ENCODE data around the gene SEMA3C. TPM values are rescaled to one million over a fixed set of nuclear protein-coding genes. Genes with fewer than 3 reads are reported as not detected.

The SEMA3C gene
- total RNA-seq, 2 experiments from 2014 or later: not detected

DNA sequence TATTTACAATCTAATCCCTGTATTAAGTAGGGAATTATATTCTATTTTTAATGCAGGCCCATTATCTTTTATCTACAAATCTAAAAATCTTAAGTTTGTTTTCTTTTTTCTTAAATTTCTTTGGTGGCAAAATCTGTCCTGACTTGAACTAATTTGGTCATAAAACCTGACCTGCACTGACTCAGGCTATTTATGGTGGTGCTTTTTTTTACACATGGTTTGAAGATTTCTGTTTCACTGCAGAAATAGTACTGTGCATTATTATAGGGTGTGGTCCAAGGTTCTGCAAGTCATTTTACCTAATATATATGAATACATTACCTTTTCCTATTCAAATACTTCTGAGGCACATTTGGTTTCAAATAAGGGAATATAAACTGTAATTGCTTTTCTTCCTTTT lies 143.4 kb downstream of the SEMA3C start:
- no peaks in the 10 kb centered on the region for H3K4me1 Mint-ChIP-seq
- POLR2A ChIA-PET: no interaction called here
- CTCF ChIA-PET: no interaction called here
- no peak overlapping the region for H3K27ac Mint-ChIP-seq
- H3K9me3 Mint-ChIP-seq: peaks cover 3% of the 10 kb centered on the region
- DNase-seq: no peak
- H3K4me3 Mint-ChIP-seq: no peak overlapping the region
- H3K27me3 Mint-ChIP-seq: no peaks in the 10 kb centered on the region
- no peaks in the 10 kb centered on the region for H3K36me3 Mint-ChIP-seq (ENCODE audit: low read depth)

DNA sequence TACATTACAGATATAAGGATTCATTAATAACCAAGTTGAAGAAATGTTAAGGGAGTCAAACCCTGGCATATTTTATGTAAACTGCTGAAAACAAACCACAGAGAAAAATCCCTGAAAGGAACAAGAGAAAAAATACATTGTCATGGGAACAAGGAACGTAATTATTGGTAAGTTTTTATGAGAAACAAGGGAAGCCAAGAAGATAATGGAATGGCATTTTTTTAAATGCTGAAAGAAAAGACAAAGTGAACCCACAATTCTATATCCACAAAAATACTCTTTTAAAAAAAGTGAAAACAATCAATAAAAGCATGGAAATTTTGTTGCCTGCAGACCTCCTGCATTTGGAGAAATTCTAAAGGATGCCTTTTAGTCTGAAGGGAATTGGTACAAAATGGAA lies 144.0 kb downstream of the SEMA3C start:
- ChIA-PET POLR2A (no interaction called here), CTCF (no interaction called here)

DNA sequence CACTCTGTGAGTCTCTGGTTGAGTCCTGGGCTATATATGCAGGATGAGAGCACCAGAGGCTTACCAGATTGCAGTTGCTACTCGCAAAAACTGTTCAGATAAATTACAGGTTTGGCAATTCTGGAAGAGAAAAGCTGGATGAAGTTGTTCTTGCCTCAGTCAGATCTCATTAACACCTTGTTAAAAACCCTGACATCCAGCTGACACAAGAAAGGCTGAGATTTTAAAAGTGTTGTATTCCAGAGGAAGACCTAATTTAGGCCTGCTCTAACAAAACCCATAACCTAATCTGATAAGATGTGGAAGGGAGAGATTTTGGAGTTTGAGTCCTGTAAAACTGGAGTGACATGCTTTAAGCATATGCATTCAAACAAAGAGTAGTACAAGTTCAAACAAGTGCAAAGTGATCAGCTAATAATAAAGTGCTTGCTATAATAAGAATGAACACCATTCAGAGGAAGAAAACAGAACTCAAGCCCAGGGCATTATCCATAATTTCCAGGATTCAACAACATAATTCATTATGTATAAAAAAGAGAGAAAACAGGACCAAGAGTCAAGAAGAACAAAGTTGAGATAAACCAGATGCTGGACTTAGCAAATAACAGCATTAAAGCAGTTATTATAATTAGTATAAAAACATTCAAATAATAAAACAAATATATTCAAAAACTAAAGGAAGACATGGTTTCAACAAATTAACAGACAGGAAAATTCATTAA lies 144.9 kb downstream of the SEMA3C start:
- no peak overlapping the region for H3K27ac Mint-ChIP-seq
- CTCF ChIA-PET: no interaction called here

More for the DNA sequence above, 144.0 kb downstream of the SEMA3C start:
- Mint-ChIP-seq H3K36me3 (ENCODE audit: low read depth) (no peaks in the 10 kb centered on the region), H3K4me1 (no peaks in the 10 kb centered on the region), H3K9me3 (peaks cover 3% of the 10 kb centered on the region), H3K4me3 (no peak overlapping the region), H3K27ac (no peak overlapping the region), H3K27me3 (no peaks in the 10 kb centered on the region)
- DNase-seq: no peak

DNA sequence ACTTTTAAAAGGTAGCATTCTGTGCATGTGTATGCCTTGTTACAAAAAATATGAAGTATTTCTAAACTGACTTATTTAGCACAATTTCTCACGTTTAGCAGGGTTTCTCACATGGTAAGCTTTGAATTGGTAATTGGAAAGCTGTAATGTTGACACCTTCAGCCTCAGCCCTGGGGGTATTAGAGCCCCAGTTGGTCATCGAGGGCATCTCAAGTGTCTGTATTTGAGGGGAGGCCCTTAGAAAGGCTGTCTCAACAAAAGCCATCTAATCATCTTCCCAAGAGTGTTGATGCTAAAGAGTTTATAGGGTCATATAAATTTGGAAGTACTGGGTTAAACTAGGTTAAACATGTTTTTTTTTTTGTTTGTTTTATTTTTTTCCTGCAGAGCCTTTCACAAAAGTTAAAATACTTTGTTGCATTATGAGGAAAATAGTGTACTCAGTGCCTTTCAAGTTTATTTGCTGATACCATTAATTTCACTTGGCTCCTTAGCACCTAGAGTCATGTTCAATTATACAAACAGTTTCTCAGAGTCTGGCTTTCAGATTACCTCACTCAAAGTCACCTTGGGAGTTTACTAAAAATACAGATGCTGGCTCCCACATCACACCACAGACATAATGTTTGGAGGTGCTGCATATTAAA lies 146.4 kb downstream of the SEMA3C start:
- ChIA-PET POLR2A (no interaction called here), CTCF (no interaction called here)
- H3K4me3 Mint-ChIP-seq: no peak overlapping the region
- H3K27me3 Mint-ChIP-seq: no peaks in the 10 kb centered on the region
- no peaks in the 10 kb centered on the region for H3K4me1 Mint-ChIP-seq
- DNase-seq: no peak
- no peaks in the 10 kb centered on the region for H3K9me3 Mint-ChIP-seq
- H3K36me3 Mint-ChIP-seq (ENCODE audit: low read depth): no peaks in the 10 kb centered on the region
- no peak overlapping the region for H3K27ac Mint-ChIP-seq

More for the DNA sequence above, 144.9 kb downstream of the SEMA3C start:
- Mint-ChIP-seq H3K36me3 (ENCODE audit: low read depth) (no peaks in the 10 kb centered on the region), H3K4me3 (no peak overlapping the region), H3K4me1 (no peaks in the 10 kb centered on the region), H3K9me3 (peaks cover 3% of the 10 kb centered on the region), H3K27me3 (no peaks in the 10 kb centered on the region)
- POLR2A ChIA-PET: no interaction called here
- no peak for DNase-seq

GRCh38 chr7:80771523-80771922 lies 147.3 kb downstream of the SEMA3C start:
- Mint-ChIP-seq H3K27ac (no peak overlapping the region), H3K4me1 (no peaks in the 10 kb centered on the region), H3K27me3 (no peaks in the 10 kb centered on the region), H3K9me3 (no peaks in the 10 kb centered on the region), H3K4me3 (no peak overlapping the region), H3K36me3 (ENCODE audit: low read depth) (no peaks in the 10 kb centered on the region)
- DNase-seq: no peak
- POLR2A ChIA-PET: no interaction called here
- CTCF ChIA-PET: no interaction called here

- no peak overlapping the region for H3K27ac Mint-ChIP-seq
- ChIA-PET CTCF (no interaction called here), POLR2A (no interaction called here)
- no peak overlapping the region for H3K4me3 Mint-ChIP-seq
- H3K36me3 Mint-ChIP-seq (ENCODE audit: low read depth): no peaks in the 10 kb centered on the region
- no peak for DNase-seq
- no peaks in the 10 kb centered on the region for H3K4me1 Mint-ChIP-seq
- no peaks in the 10 kb centered on the region for H3K27me3 Mint-ChIP-seq
- H3K9me3 Mint-ChIP-seq: no peaks in the 10 kb centered on the region
Observed at GRCh38 chr7:80770675-80771081, 148.2 kb downstream of the SEMA3C start.

- Mint-ChIP-seq H3K36me3 (ENCODE audit: low read depth) (no peaks in the 10 kb centered on the region), H3K27ac (no peak overlapping the region), H3K27me3 (no peaks in the 10 kb centered on the region), H3K9me3 (no peaks in the 10 kb centered on the region), H3K4me3 (no peak overlapping the region), H3K4me1 (no peaks in the 10 kb centered on the region)
- DNase-seq: no peak
- POLR2A ChIA-PET: no interaction called here
- CTCF ChIA-PET: interaction anchor here (0.6 kb wide), 1 partner anchor 131 kb away, joined by 5 read pairs; no protein-coding TSS in a partner anchor
Observed at GRCh38 chr7:80770061-80770460, 148.8 kb downstream of the SEMA3C start.

- H3K4me1 Mint-ChIP-seq: no peaks in the 10 kb centered on the region
- POLR2A ChIA-PET: no interaction called here
- H3K27me3 Mint-ChIP-seq: no peaks in the 10 kb centered on the region
- H3K9me3 Mint-ChIP-seq: no peaks in the 10 kb centered on the region
- no peak overlapping the region for H3K4me3 Mint-ChIP-seq
- H3K36me3 Mint-ChIP-seq (ENCODE audit: low read depth): no peaks in the 10 kb centered on the region
- no peak overlapping the region for H3K27ac Mint-ChIP-seq
- CTCF ChIA-PET: no interaction called here
- DNase-seq: no peak
Observed at GRCh38 chr7:80768756-80769155, 150.1 kb downstream of the SEMA3C start.

DNA sequence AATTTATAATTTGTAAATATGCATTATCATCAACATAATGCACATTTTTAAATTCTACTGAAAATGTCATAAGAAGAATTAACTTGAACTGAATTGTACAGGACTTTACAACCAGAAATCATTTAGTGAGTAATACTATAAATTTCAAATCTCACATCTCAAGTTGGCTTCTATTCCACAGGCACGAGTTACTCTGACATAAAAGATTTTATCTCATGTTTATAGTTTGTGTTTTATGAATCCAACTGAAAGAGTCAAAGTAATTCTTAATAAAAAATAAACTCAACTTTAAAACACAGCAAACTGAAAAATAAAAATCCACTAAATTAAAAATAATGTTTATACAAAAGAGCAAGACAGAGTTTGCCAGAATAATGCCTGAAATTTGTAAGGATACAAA lies 151.2 kb downstream of the SEMA3C start:
- Mint-ChIP-seq H3K4me1 (no peaks in the 10 kb centered on the region), H3K27me3 (no peaks in the 10 kb centered on the region), H3K9me3 (no peaks in the 10 kb centered on the region), H3K36me3 (ENCODE audit: low read depth) (no peaks in the 10 kb centered on the region), H3K27ac (no peak overlapping the region), H3K4me3 (no peak overlapping the region)
- ChIA-PET CTCF (no interaction called here), POLR2A (no interaction called here)
- no peak for DNase-seq

GRCh38 chr7:80766724-80767123 lies 152.1 kb downstream of the SEMA3C start:
- no peaks in the 10 kb centered on the region for H3K9me3 Mint-ChIP-seq
- ChIA-PET POLR2A (no interaction called here), CTCF (no interaction called here)
- H3K27ac Mint-ChIP-seq: no peak overlapping the region
- DNase-seq: no peak
- no peaks in the 10 kb centered on the region for H3K27me3 Mint-ChIP-seq
- H3K36me3 Mint-ChIP-seq (ENCODE audit: low read depth): no peaks in the 10 kb centered on the region
- H3K4me3 Mint-ChIP-seq: no peak overlapping the region
- no peaks in the 10 kb centered on the region for H3K4me1 Mint-ChIP-seq

GRCh38 chr7:80764132-80764531 lies 154.7 kb downstream of the SEMA3C start:
- Mint-ChIP-seq H3K36me3 (ENCODE audit: low read depth) (no peaks in the 10 kb centered on the region), H3K9me3 (no peaks in the 10 kb centered on the region), H3K27ac (no peak overlapping the region), H3K4me3 (no peak overlapping the region), H3K27me3 (no peaks in the 10 kb centered on the region), H3K4me1 (no peaks in the 10 kb centered on the region)
- POLR2A ChIA-PET: no interaction called here
- DNase-seq: no peak
- CTCF ChIA-PET: no interaction called here

DNA sequence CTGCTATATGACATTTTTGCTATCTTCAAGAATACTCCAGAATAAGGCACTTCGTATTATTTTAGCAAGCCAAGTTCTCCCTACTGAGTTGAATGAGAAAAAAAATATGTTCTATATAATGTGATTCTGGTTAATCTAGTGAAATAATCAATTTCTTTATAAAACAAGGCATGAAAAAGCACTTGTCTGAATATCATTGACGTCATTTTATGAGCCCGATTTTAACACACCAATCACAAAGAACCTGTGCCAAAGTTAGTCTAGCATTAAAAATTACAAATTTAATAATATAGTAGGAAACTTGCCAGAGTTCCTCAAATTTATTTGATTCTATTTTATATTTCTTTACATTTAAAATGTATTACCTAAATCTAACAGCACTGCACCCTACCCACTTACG lies 155.1 kb downstream of the SEMA3C start:
- H3K4me1 Mint-ChIP-seq: no peaks in the 10 kb centered on the region

GRCh38 chr7:80763289-80763688 lies 155.6 kb downstream of the SEMA3C start:
- H3K9me3 Mint-ChIP-seq: no peaks in the 10 kb centered on the region
- H3K4me3 Mint-ChIP-seq: no peak overlapping the region
- H3K27me3 Mint-ChIP-seq: no peaks in the 10 kb centered on the region
- DNase-seq: no peak
- H3K27ac Mint-ChIP-seq: no peak overlapping the region
- ChIA-PET POLR2A (no interaction called here), CTCF (no interaction called here)
- H3K4me1 Mint-ChIP-seq: no peaks in the 10 kb centered on the region
- H3K36me3 Mint-ChIP-seq (ENCODE audit: low read depth): no peaks in the 10 kb centered on the region

More for the DNA sequence above, 155.1 kb downstream of the SEMA3C start:
- CTCF ChIA-PET: no interaction called here
- Mint-ChIP-seq H3K4me3 (no peak overlapping the region), H3K36me3 (ENCODE audit: low read depth) (no peaks in the 10 kb centered on the region), H3K27ac (no peak overlapping the region), H3K9me3 (no peaks in the 10 kb centered on the region), H3K27me3 (no peaks in the 10 kb centered on the region)
- POLR2A ChIA-PET: no interaction called here
- DNase-seq: no peak

- H3K4me1 Mint-ChIP-seq: no peaks in the 10 kb centered on the region
- H3K36me3 Mint-ChIP-seq (ENCODE audit: low read depth): no peaks in the 10 kb centered on the region
- no peak for DNase-seq
- no peak overlapping the region for H3K4me3 Mint-ChIP-seq
- H3K27me3 Mint-ChIP-seq: no peaks in the 10 kb centered on the region
- ChIA-PET POLR2A (no interaction called here), CTCF (no interaction called here)
- no peak overlapping the region for H3K27ac Mint-ChIP-seq
- H3K9me3 Mint-ChIP-seq: peaks cover 8% of the 10 kb centered on the region
Observed at GRCh38 chr7:80760292-80760691, 158.6 kb downstream of the SEMA3C start.
